Activated CD4-positive, CD25-positive, alpha-beta regulatory T cell treated with anti-CD3 and anti-CD28 coated beads, Interleukin-2, amount 50 U/mL, for 72 hours (primary cell): Measurements from ENCODE around the gene IP6K2.
"Not testable (repeated sequence)": the region's sequence is repeated elsewhere in the genome, so short reads cannot be mapped to it uniquely, and the experiment has no call there.

ENCODE experiments used
- DNase-seq: peaks from one replicate; pipeline ENCODE4 v3.0.0; 2021

The IP6K2 gene, protein sequence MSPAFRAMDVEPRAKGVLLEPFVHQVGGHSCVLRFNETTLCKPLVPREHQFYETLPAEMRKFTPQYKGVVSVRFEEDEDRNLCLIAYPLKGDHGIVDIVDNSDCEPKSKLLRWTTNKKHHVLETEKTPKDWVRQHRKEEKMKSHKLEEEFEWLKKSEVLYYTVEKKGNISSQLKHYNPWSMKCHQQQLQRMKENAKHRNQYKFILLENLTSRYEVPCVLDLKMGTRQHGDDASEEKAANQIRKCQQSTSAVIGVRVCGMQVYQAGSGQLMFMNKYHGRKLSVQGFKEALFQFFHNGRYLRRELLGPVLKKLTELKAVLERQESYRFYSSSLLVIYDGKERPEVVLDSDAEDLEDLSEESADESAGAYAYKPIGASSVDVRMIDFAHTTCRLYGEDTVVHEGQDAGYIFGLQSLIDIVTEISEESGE

DNA sequence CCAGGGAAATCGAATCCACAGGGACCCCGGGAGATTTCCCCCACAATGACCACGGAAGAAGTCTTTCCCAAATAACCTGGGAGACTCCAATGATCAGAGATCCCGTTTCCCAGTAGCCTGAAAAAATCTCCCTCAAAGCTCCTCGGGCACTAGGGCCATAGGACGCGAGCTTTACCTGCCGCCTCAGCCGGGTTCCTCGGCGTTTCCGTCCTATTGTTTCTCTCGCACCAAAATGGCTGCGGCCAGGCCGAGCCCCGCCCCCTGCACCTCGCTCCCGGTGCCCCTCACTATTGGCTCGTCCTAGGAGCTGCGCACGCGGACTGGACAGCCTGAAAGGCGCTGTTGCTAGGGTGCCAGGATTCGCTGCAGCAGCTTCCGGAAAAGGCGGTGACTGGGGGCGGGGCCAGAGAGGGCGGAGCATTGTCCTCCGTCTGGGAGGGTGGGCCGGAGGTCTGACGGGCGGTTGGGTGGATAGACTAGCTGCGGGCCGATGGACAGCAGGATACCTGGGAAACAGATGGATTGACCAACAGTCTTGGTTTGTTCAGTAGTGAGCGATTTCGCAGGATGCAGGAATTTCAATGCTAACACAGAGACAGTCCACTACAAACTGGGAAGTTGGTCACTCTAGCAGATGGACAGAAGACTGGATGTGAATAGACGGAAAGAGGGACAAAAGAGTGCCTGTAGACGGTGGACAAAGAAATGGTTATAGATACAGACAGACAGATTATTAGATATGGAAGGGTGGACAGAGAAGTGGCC is at the start of gene IP6K2:
Gene IP6K2 (minus strand): TSS at position 240 of the 765 bp plus-strand sequence. CDS start 21,930 bp downstream, outside the sequence.
- peak; percentile 99 for DNase-seq

GRCh38 chr3:48765376-48765775 is 48.4 kb upstream of the IP6K2 start:
- no peak for DNase-seq

GRCh38 chr3:48762816-48763215 is 45.8 kb upstream of the IP6K2 start:
- DNase-seq, result no peak

DNA sequence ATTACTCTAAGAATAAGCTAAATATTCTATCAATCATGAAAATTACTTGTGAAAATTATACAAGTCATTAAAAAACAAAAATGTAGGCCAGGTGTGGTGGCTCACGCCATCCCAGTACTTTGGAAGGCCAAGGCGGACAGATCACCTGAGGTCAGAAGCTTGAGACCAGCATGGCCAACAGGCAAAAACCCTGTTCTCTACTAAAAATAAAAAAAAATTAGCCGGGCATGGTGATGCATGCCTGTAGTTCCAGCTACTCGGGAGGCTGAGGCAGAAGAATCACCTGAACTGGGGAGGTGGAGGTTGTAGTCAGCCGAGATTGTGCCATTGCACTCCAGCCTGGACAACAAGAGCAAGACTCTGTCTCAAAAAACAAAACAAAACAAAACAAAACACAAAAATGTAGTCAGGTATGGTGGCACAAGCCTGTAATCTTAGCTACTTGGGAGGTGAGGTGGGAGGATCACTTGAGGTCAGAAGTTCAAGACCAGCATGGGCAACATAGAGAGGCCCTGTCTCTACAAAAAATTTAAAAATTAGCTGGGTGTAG is 43.0 kb upstream of the IP6K2 start:
- not testable (repeated sequence) for DNase-seq

- DNase-seq, result not testable (repeated sequence)
Observed at GRCh38 chr3:48759531-48759930, 42.5 kb upstream of the IP6K2 start.

DNA sequence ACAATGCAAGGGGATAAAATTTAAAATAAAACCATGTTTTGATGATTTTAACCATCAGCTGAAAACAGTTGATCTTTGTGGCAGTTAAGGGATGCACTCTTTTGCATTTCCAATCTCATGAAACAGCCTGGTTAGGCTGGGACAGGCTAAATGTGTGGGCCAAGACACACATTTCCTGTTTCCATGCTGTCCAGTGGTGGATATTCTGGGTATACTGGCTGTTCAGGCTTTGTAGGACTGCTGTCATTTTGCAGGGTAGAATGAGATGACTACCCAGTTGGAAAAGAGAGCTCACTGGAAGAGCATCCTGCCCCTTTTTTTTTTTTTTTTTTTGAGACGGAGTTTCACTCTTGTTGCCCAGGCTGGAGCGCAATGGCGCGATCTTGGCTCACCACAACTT is 42.0 kb upstream of the IP6K2 start:
- DNase-seq, result no peak

- no peak for DNase-seq
Observed at GRCh38 chr3:48756640-48757039, 39.6 kb upstream of the IP6K2 start.

- no peak for DNase-seq
Observed at GRCh38 chr3:48750856-48751255, 33.8 kb upstream of the IP6K2 start.

DNA sequence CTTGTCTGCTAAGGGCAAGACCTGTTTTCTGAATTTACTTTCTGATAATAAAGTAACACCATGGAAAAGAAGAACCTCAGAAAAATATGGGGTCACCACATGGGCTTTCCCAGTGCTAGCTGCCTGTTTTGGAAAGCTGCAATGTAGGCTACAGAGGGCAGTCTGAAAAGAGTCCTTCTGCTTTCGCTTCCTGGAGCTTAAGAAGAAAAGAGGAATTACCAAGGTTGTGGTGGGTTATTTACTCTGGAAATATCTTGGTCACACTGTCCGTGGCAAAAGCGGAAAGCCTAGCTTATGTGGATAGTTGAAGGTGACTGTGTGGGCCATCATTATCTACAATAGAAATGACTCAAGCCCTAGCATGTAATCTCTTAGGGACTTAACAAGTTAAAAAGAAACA is 31.7 kb upstream of the IP6K2 start:
- no peak for DNase-seq

DNA sequence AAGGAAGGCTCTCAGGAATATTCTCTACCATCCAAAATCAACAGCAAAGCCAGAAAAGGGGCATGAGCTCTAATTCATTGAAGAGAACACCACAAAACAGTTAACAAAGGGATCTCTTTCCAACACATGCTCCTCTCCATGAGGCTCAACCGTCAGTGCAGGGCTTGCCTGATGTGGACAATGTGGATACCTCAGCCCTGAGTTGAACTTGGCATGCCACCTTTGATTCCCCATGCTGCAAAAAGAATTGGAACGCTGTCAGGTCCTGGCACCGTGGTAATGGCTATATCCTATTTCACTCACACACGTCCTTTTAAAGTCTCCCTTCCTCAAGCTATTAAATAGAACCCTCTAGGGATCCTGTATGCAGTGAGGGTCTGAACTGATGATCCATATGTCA is 30.7 kb upstream of the IP6K2 start:
- DNase-seq, result no peak

DNA sequence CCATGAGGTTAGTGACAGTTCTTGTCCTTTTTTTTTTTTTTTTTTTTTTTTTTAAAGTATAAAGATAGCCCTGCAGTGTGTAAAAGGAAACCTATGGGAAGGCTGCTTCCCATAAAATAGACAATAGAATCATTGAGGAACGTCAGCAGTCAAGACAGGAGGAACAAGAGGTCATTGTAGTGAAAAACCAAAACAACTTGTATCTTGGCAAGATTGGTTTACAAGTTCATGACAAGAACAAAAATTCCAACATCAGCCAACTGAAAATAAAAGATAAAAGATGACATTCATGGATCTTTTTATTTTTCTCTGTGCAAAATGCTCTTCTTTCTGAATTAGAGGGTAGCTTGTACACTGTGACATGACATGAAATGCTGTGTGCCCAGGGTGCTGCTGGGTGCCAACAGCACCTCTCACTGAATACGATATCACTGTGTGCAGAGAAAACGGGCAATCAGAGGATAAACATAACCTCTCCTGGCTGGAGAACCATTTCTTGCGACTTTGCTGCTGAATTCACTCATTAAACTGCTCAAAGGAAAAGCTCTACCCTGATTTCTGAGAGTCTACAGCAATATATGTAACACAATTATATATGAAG is 30.1 kb upstream of the IP6K2 start:
- no peak for DNase-seq

GRCh38 chr3:48743773-48744172 is 26.8 kb upstream of the IP6K2 start:
- no peak for DNase-seq

DNA sequence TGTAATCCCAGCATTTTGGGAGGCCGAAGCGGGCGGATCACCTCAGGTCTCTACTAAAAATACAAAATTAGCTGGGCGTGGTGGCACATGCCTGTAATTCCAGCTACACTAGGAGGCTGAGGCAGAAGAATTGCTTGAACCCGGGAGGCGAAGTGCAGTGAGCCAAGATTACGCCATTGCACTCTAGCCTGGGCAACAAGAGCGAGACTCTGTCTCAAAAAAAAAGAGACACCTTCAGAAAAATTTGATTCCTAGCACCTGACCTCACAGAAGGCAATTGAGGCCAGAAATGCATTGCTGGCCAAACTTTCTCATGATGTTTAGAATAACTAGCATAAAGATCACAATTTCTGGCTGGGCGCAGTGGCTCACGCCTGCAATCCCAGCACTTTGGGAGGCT is 24.2 kb upstream of the IP6K2 start:
- not testable (repeated sequence) for DNase-seq

- peak; percentile 51 for DNase-seq
Observed at GRCh38 chr3:48739955-48740823, 23.2 kb upstream of the IP6K2 start.

GRCh38 chr3:48739617-48739954 is 22.6 kb upstream of the IP6K2 start:
- no peak for DNase-seq

DNA sequence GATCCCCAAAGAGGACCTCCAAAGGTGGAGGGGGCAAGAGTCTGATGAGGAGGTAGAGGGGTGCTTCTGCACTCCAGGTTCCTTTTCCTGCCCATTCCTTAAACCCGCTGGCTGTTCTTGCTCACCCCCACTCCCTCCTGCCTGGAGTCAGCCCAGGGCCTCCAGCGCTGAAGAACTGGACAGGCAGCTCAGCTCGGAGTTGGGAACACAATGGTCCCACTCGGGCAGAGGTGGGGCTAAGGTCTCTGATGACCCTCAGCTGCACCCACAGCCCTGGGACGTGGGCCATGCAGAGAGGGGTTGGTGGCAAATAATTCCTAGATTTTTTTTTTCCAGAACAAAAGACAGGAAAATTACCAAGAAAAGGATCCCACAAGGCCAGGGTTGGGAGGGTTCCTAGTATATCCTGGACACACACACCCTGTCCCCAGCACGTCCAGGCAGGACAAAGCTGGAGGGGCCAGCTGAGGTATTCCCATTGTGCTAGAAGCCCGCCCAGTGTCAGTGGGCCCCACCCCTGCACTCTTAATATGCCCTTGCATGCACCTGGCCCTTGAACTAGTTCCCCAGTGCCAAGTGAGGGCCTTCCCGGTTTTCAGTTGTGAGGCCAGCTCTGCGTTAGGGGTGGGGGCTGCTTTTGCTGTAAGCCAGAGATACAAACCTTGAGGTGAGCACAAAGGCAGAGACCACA is 22.1 kb upstream of the IP6K2 start:
- no peak for DNase-seq

DNA sequence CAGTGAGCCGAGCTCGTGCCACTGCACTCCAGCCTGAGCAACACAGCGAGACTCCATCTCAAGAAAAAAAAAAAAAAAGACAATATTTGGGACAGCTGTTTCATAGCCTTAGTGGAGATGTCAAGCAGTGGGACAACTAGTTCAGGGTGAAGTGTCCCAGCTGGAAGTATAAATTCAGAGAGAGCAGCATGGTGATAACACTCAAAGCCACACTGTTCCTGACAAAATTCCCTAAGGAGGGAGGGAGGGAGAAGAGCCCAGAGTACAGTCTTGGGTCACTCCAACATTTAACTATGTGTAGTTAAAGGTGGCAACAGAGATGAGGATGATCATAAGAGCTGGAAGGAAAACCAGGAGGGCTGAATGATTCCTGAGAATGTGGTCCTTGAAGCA is 21.1 kb upstream of the IP6K2 start:
- DNase-seq, result no peak

DNA sequence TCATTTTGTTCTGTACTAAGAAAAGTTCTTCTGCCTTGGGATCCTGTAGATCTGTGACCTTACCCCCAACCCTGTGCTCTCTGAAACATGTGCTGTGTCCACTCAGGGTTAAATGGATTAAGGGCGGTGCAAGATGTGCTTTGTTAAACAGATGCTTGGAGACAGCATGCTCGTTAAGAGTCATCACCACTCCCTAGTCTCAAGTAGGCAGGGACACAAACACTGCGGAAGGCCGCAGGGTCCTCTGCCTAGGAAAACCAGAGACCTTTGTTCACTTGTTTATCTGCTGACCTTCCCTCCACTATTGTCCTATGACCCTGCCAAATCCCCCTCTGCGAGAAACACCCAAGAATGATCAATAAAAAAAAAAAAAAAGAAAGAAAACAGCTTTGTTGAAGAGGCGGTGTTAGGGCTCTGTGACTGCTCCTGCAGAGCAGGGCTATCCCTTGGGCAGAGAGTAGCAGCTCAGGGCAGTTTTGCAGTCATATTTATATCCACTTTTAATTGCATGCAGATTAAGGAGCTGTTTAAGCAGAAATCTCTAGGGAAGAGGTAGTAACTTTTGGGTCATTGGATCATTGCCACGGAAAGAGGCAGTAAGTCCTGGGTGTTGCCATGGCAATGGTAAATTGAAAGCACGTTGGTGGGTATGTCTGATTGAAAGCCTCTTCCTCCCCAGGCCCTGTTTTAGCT is 18.2 kb upstream of the IP6K2 start:
- not testable (repeated sequence) for DNase-seq

DNA sequence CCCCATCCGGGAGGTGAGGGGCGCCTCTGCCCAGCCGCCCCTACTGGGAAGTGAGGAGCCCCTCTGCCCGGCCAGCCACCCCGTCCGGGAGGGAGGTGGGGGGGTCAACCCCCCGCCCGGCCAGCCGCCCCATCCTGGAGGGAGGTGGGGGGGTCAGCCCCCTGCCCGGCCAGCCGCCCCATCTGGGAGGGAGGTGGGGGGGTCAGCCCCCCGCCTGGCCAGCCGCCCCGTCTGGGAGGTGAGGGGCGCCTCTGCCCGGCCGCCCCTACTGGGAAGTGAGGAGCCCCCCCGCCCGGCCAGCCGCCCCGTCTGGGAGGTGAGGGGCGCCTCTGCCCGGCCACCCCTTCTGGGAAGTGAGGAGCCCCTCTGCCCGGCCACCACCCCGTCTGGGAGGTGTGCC is 17.5 kb upstream of the IP6K2 start:
- not testable (repeated sequence) for DNase-seq

- not testable (repeated sequence) for DNase-seq
Observed at GRCh38 chr3:48733752-48734518, 16.9 kb upstream of the IP6K2 start.
